OCI-LY7 (cell line): ENCODE measurements around the gene CILP2. TPM values are rescaled to one million over a fixed set of nuclear protein-coding genes. Genes with fewer than 3 reads are reported as not detected.

Experiments used
- BruUV-seq: library from RNA; stranded (reverse); fragments of 400-500 nt; replicated peaks from 2 replicates; lab custom pipeline; 2021; lab: Mats Ljungman, UMichigan
- CTCF ChIA-PET: fragments of 300-600 bp; sonication (Branson Sonifier 250); formaldehyde crosslinking; loops from one replicate; lab custom pipeline; 2022; ENCODE audit warnings: antibody characterized with exemption; ENCODE audit not compliant: unreplicated experiment; lab: Charles Lee
- POLR2A ChIA-PET: fragments of 300-600 bp; sonication (Branson Sonifier 250); formaldehyde crosslinking; loops from one replicate; lab custom pipeline; 2022; ENCODE audit warnings: antibody characterized with exemption; lab: Charles Lee
- DNase-seq: peaks from one replicate; pipeline ENCODE4 v3.0.0-alpha.2; 2015; ENCODE audit warnings: low spot score
- H2AFZ ChIP-seq: fragments of 200-600 bp; sonication (generic), shearing (Covaris generic); 2 replicates; pipeline ENCODE4 v1.6.1; 2014; ENCODE audit warnings: mild to moderate bottlenecking, antibody characterized with exemption, low read length, moderate library complexity
- H3K27ac ChIP-seq: fragments of 200-600 bp; sonication (generic); 2 replicates; pipeline ENCODE4 v1.5.1; 2014; ENCODE audit warnings: mixed run types, low read depth, mild to moderate bottlenecking, moderate library complexity, low read length, inconsistent platforms; ENCODE audit not compliant: poor library complexity, severe bottlenecking
- H3K36me3 ChIP-seq: fragments of 200-600 bp; sonication (generic); 2 replicates; pipeline ENCODE4 v1.6.1; 2014; ENCODE audit warnings: mild to moderate bottlenecking, antibody characterized with exemption, low read length, moderate library complexity, mixed read lengths; ENCODE audit not compliant: insufficient read depth
- H3K4me1 ChIP-seq: fragments of 200-600 bp; sonication (generic); 2 replicates; pipeline ENCODE4 v1.5.1; 2014; ENCODE audit warnings: mild to moderate bottlenecking, low read length; ENCODE audit not compliant: insufficient read depth, poor library complexity, severe bottlenecking
- H3K4me2 ChIP-seq: fragments of 200-600 bp; sonication (generic); 2 replicates; pipeline ENCODE4 v1.6.1; 2014; ENCODE audit warnings: mild to moderate bottlenecking, low read length
- H3K4me3 ChIP-seq: fragments of 200-600 bp; sonication (generic); 2 replicates; pipeline ENCODE4 v1.5.1; 2014; ENCODE audit warnings: mild to moderate bottlenecking, low read depth, low read length; ENCODE audit not compliant: poor library complexity, severe bottlenecking
- H3K79me2 ChIP-seq: fragments of 200-600 bp; sonication (generic); 2 replicates; pipeline ENCODE4 v1.6.1; 2016; ENCODE audit warnings: low read depth, mild to moderate bottlenecking, low read length, moderate library complexity, mixed read lengths; ENCODE audit not compliant: insufficient read depth
- H3K9me2 ChIP-seq: fragments of 200-600 bp; sonication (generic); 2 replicates; pipeline ENCODE4 v1.6.1; 2016; ENCODE audit warnings: mild to moderate bottlenecking, low read length, mixed read lengths; ENCODE audit not compliant: insufficient read depth
- H3K9me3 ChIP-seq: fragments of 200-600 bp; sonication (generic); 2 replicates; pipeline ENCODE4 v1.6.1; 2014; ENCODE audit warnings: mild to moderate bottlenecking, mixed run types, low read length, mixed read lengths
- H4K20me1 ChIP-seq: fragments of 200-600 bp; sonication (generic); 2 replicates; pipeline ENCODE4 v1.6.1; 2014; ENCODE audit warnings: mild to moderate bottlenecking, antibody characterized with exemption, low read length, moderate library complexity, mixed read lengths; ENCODE audit not compliant: insufficient read depth
- CTCF ChIP-seq: fragments of 200-600 bp; sonication (generic); conservative IDR thresholded peaks from 2 replicates; pipeline ENCODE4 v1.5.1; 2014; ENCODE audit warnings: mild to moderate bottlenecking, antibody characterized with exemption, low read length, moderate library complexity, mixed read lengths
- EZH2phosphoT487 ChIP-seq: fragments of 200-600 bp; sonication (generic); IDR thresholded peaks from 2 replicates; pipeline ENCODE4 v1.6.1; 2018; ENCODE audit warnings: low read depth, borderline replicate concordance, mild to moderate bottlenecking, mixed run types, antibody characterized with exemption, low read length, moderate library complexity, mixed read lengths
- intact Hi-C: fragments of 100-400 bp; cut with micrococcal nuclease; formaldehyde crosslinking; loops from one replicate; pipeline ENCODE4 v1.10.0; 2022; ENCODE audit not compliant: unreplicated experiment
- total RNA-seq, 2 experiments: library from RNA; depleted of rRNA in 1 of 2; stranded (reverse); fragments of >200 nt in 1 of 2; shearing (Covaris generic) in 1 of 2; gene quantifications; 2 replicates each; pipeline ENCODE4 v1.2.3, GENCODE V29; 2014 to 2022

CILP2 gene
- total RNA-seq, 2 experiments from 2014 or later, result 0.19 to 0.51 TPM

GRCh38 chr19:19562665-19563347 is 24.7 kb downstream of the CILP2 start:
- Histone ChIP-seq H4K20me1 (no peaks in the 10 kb centered on the region), H3K4me3 (no peak overlapping the region), H3K9me2 (no peaks in the 10 kb centered on the region), H3K9me3 (no peaks in the 10 kb centered on the region), H3K79me2 (no peaks in the 10 kb centered on the region), H3K4me1 (no peaks in the 10 kb centered on the region), H3K4me2 (no peak overlapping the region), H3K36me3 (no peaks in the 10 kb centered on the region), H2AFZ (no peak overlapping the region), H3K27ac (no peak overlapping the region)
- CTCF ChIA-PET, result no interaction called here
- BruUV-seq, result no TSS peak
- intact Hi-C loops, result no loop called here
- POLR2A ChIA-PET, result no interaction called here
- no peak for DNase-seq
- no peak for TF ChIP-seq EZH2phosphoT487
- TF ChIP-seq CTCF, result no peak

GRCh38 chr19:19563348-19563848 is 25.3 kb downstream of the CILP2 start:
- DNase-seq, result no peak
- H4K20me1 ChIP-seq, result no peaks in the 10 kb centered on the region
- no peaks in the 10 kb centered on the region for H3K9me3 ChIP-seq
- CTCF ChIA-PET, result interaction anchor here (0.7 kb wide), 1 partner anchor 31 kb away, joined by 3 read pairs; no protein-coding TSS in a partner anchor
- no peak overlapping the region for H2AFZ ChIP-seq
- no peak overlapping the region for H3K27ac ChIP-seq
- no peak overlapping the region for H3K4me3 ChIP-seq
- intact Hi-C loops, result no loop called here
- H3K79me2 ChIP-seq, result no peaks in the 10 kb centered on the region
- H3K36me3 ChIP-seq, result no peaks in the 10 kb centered on the region
- no peaks in the 10 kb centered on the region for H3K9me2 ChIP-seq
- no TSS peak for BruUV-seq
- H3K4me1 ChIP-seq, result no peaks in the 10 kb centered on the region
- TF ChIP-seq CTCF, result no peak
- POLR2A ChIA-PET, result no interaction called here
- no peak overlapping the region for H3K4me2 ChIP-seq

- no peak for DNase-seq
- no TSS peak for BruUV-seq
- CTCF ChIA-PET, result no interaction called here
- no peak overlapping the region for H3K4me3 ChIP-seq
- no peaks in the 10 kb centered on the region for H3K9me2 ChIP-seq
- TF ChIP-seq CTCF (no peak), EZH2phosphoT487 (no peak)
- H3K27ac ChIP-seq, result no peak overlapping the region
- POLR2A ChIA-PET, result interaction anchor here (0.7 kb wide), 1 partner anchor 103 kb away, joined by 5 read pairs; no protein-coding TSS in a partner anchor
- intact Hi-C loops, result no loop called here
- H3K4me2 ChIP-seq, result no peak overlapping the region
- H3K9me3 ChIP-seq, result no peaks in the 10 kb centered on the region
- H2AFZ ChIP-seq, result no peak overlapping the region
- no peaks in the 10 kb centered on the region for H4K20me1 ChIP-seq
- H3K4me1 ChIP-seq, result no peaks in the 10 kb centered on the region
- H3K79me2 ChIP-seq, result no peaks in the 10 kb centered on the region
- no peaks in the 10 kb centered on the region for H3K36me3 ChIP-seq
These were observed 28.2 kb downstream of the CILP2 start for GRCh38 chr19:19566306-19566705.
